Effector memory CD4-positive, alpha-beta T cell (primary cell): ENCODE data around the gene PCSK2.

Source experiments
- DNase-seq, 3 donors: peaks; one replicate each; pipeline ENCODE4 v3.0.0-alpha.2; 2020
- H3K27ac ChIP-seq: 2 replicates; pipeline ENCODE4 v1.7.0; 2013; ENCODE audit warnings: mild to moderate bottlenecking, low read length, moderate library complexity; ENCODE audit not compliant: insufficient read depth, poor library complexity, severe bottlenecking
- H3K27me3 ChIP-seq: replicated peaks from 2 replicates; pipeline ENCODE4 v1.7.0; 2013; ENCODE audit warnings: mild to moderate bottlenecking, low read length; ENCODE audit not compliant: insufficient read depth, control insufficient read depth, poor library complexity, severe bottlenecking
- H3K36me3 ChIP-seq: 2 replicates; pipeline ENCODE4 v1.7.0; 2013; ENCODE audit warnings: mild to moderate bottlenecking, low read length, moderate library complexity; ENCODE audit not compliant: control insufficient read depth, insufficient read depth
- H3K4me1 ChIP-seq: 2 replicates; pipeline ENCODE4 v1.7.0; 2013; ENCODE audit warnings: low read length, mild to moderate bottlenecking; ENCODE audit not compliant: control insufficient read depth, insufficient read depth, poor library complexity, severe bottlenecking
- H3K4me3 ChIP-seq: 2 replicates; pipeline ENCODE4 v1.7.0; 2013; ENCODE audit warnings: low read length, low read depth, mild to moderate bottlenecking; ENCODE audit not compliant: insufficient read depth, poor library complexity, severe bottlenecking
- H3K9me3 ChIP-seq: 2 replicates; pipeline ENCODE4 v1.7.0; 2013; ENCODE audit warnings: mild to moderate bottlenecking, low read length, moderate library complexity; ENCODE audit not compliant: control insufficient read depth

PCSK2 gene

DNA sequence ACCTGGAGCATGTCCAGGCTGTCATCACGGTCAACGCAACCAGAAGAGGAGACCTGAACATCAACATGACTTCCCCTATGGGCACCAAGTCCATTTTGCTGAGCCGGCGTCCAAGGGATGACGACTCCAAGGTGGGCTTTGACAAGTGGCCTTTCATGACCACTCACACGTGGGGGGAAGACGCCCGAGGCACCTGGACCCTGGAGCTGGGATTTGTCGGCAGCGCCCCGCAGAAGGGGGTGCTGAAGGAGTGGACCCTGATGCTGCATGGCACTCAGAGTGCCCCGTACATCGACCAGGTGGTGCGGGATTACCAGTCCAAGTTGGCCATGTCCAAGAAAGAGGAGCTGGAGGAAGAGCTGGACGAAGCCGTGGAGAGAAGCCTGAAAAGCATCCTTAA, 254.8 kb downstream of the PCSK2 start:
- H3K4me3 ChIP-seq, result no peak overlapping the region
- no peak overlapping the region for H3K27ac ChIP-seq

DNA sequence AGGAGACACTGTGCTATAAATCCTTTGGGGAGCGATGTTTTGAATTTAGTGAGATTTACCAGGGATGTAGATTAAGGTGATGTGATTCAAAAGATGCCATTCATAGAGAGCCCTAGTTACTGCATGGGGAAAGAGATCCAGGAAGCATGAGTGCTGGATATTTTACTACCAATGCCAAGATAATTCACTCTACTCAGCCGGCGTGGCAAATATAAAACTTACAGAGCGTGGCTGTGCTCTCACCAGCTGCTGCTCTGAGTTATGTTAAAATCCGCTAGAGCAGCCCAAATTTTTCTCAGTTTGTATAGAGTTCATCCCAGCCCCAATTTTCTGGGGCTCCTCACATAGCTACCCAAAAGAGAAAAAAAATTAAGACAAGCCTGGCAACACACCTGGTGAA, 255.7 kb downstream of the PCSK2 start:
- Histone ChIP-seq H3K4me1 (no peaks in the 10 kb centered on the region), H3K27me3 (no peaks in the 10 kb centered on the region), H3K4me3 (no peak overlapping the region), H3K27ac (no peak overlapping the region), H3K36me3 (no peaks in the 10 kb centered on the region), H3K9me3 (no peaks in the 10 kb centered on the region)
- no peak for DNase-seq

More for the DNA sequence above, 254.8 kb downstream of the PCSK2 start:
- Histone ChIP-seq H3K27me3 (no peaks in the 10 kb centered on the region), H3K9me3 (no peaks in the 10 kb centered on the region), H3K4me1 (no peaks in the 10 kb centered on the region), H3K36me3 (no peaks in the 10 kb centered on the region)
- DNase-seq, result no peak

DNA sequence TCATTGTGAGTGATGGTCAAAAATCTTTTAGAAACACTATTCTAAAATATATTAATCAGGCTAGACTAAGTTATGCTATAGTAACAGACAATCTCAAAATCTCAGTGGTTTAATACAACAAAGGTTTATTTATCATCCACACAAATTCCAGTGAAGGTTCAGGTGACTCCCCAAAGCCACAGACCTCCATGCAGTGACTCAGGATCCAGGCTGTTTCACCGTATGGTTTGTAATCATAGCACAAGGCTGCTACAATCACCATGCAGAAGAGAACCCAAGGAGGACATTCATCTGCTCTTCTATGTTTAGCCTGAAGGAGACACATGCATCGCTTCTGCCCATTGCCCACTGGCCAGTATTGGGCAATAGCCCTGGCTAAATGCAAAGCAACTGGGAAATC, 258.2 kb downstream of the PCSK2 start:
- H3K27ac ChIP-seq, result no peak overlapping the region
- no peaks in the 10 kb centered on the region for H3K4me1 ChIP-seq
- no peaks in the 10 kb centered on the region for H3K9me3 ChIP-seq
- H3K4me3 ChIP-seq, result no peak overlapping the region
- H3K36me3 ChIP-seq, result no peaks in the 10 kb centered on the region
- DNase-seq, result no peak
- H3K27me3 ChIP-seq, result no peaks in the 10 kb centered on the region

DNA sequence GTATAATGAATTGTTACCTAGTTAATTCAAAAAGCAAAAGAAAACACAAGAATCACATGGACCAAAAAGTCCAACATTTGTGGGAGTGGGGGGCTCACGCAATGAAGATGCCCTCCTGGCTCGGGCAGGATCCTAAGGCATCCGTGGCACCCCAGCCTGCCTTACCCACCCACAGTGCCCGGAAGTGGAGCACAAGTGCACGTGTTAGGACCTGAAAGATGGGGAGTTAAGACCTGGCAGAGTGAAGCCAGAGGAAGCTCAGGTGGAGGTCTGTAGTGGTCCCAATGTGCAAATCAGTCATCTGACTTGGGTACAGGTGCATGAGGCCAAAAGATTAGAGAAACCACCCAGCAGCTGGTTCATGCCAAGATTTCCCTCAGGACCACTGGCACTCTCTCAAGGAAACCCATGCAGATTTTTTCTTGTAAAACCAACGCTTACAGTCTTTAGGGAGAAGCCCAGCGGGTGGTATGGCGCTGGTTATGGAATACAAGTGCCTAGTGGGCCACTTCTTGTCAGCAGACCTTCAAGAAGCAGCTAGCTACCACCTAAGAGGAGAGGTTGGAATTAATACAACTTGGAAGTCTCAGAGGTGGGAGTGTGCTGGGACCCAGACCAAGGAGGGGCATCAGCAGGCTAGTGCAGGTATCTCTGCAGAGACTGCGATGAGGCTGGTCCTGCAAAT, 262.2 kb downstream of the PCSK2 start:
- Histone ChIP-seq H3K9me3 (no peaks in the 10 kb centered on the region), H3K27me3 (no peaks in the 10 kb centered on the region), H3K4me3 (no peak overlapping the region), H3K4me1 (no peaks in the 10 kb centered on the region), H3K27ac (no peak overlapping the region), H3K36me3 (no peaks in the 10 kb centered on the region)
- no peak for DNase-seq

DNA sequence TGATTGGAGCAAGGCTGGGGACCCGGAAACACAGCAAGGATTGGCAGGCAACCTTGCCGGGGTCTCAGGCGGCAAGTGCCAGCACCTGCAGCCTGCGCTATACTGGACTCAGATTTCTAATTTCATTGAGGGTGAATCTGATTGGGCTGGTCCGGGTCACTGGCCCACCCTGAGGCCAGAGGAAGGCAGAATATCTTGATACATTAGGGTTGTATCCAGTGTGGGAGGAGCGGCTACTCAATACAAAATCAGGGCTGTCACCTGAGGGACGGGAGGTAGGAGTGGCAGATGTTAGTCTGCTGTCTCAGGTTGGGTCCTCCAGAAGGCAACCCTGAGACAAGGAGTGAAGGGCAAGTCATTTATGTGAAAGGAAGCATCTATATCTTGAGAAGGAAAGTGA, 263.7 kb downstream of the PCSK2 start:
- H3K36me3 ChIP-seq, result no peaks in the 10 kb centered on the region
- no peaks in the 10 kb centered on the region for H3K27me3 ChIP-seq
- DNase-seq, result no peak
- no peak overlapping the region for H3K4me3 ChIP-seq
- H3K4me1 ChIP-seq, result no peaks in the 10 kb centered on the region
- H3K9me3 ChIP-seq, result no peaks in the 10 kb centered on the region
- H3K27ac ChIP-seq, result no peak overlapping the region

DNA sequence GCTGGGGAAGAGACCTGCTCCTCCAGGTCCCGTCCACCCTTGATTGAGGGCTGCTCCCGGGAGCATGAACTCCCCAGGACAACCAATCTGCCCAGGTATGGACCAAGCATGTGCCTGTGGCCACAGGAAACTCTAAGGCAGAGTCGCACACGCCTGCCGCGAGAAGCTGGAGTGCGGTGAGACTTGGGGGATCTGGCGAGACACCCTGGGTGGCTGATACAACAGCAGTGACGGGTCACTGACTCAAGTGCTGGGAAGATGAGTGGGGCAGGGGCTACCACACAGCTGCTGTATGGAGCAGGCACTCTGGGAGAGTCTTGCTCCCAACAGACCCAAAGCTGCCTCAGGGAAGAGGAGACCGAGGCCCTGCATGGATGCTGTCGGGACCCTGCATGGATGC, 264.2 kb downstream of the PCSK2 start:
- Histone ChIP-seq H3K4me3 (no peak overlapping the region), H3K27ac (no peak overlapping the region)
- no peak for DNase-seq

DNA sequence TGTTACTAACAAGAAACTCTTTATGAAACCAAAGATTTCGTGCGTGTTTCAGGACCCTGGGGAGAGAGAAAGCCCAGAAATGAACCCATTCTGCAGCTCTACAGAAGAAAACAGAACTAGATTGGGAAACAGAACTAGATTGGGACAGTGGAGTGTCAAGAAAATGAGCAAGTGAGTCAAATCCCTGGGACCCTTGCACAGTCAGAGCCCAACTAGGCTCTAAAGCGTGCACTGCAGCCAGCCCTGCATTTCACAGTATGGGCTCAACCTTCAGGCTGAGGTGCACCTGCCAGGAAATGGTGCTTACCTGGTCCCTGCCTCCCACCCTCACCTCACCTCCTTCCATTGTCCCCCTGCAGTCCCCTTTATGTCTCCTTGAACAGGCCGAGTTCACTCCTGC, 264.6 kb downstream of the PCSK2 start:
- no peak overlapping the region for H3K4me3 ChIP-seq
- no peaks in the 10 kb centered on the region for H3K9me3 ChIP-seq
- H3K4me1 ChIP-seq, result no peaks in the 10 kb centered on the region
- no peaks in the 10 kb centered on the region for H3K27me3 ChIP-seq
- DNase-seq, result no peak
- H3K27ac ChIP-seq, result no peak overlapping the region
- H3K36me3 ChIP-seq, result no peaks in the 10 kb centered on the region

More for the DNA sequence above, 264.2 kb downstream of the PCSK2 start:
- Histone ChIP-seq H3K4me1 (no peaks in the 10 kb centered on the region), H3K9me3 (no peaks in the 10 kb centered on the region), H3K36me3 (no peaks in the 10 kb centered on the region), H3K27me3 (no peaks in the 10 kb centered on the region)

DNA sequence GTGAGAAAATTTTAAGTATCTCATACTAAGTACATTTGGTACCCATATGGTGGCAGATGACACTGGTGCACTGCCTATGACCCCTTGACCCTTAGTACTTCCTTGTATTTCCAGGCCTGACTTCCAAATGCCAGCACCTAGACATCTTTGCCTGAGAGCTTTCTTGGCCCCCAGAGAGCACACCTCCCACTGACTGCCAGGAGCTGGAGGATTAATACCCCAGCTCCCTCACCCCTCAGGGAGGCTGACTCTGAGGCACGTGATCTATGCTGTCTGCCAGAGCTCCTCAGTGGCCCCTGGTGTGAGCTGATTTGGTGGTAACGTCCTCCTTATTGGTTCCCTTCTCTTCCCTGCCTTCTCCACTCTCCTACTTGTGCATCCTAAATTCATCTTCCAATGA, 266.3 kb downstream of the PCSK2 start:
- H3K4me3 ChIP-seq, result no peak overlapping the region

DNA sequence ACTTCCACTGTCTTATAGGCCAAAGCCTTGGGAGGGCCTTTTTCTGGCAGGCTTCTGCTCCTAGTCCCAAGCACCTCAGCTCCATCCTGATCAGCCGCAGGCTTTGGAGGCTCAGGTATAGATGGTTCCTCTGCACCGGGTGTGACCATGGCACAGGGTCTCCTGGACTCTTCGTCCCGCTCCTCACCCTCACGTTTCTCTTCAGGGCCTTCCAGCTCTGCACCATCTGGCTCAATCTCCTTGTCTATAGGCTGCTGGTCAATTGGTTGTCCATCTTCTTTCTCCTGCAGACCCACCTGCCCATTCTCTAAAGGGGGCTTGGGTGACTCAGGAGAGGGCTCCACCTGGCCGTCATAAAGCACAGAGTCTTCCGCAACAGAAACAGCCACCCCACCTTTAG, 267.4 kb downstream of the PCSK2 start:
- DNase-seq, result no peak
- no peaks in the 10 kb centered on the region for H3K36me3 ChIP-seq
- H3K4me3 ChIP-seq, result no peak overlapping the region
- no peak overlapping the region for H3K27ac ChIP-seq
- no peaks in the 10 kb centered on the region for H3K4me1 ChIP-seq
- no peaks in the 10 kb centered on the region for H3K27me3 ChIP-seq
- no peaks in the 10 kb centered on the region for H3K9me3 ChIP-seq

More for the DNA sequence above, 266.3 kb downstream of the PCSK2 start:
- Histone ChIP-seq H3K36me3 (no peaks in the 10 kb centered on the region), H3K27me3 (no peaks in the 10 kb centered on the region), H3K4me1 (no peaks in the 10 kb centered on the region), H3K27ac (no peak overlapping the region), H3K9me3 (no peaks in the 10 kb centered on the region)
- DNase-seq, result no peak

DNA sequence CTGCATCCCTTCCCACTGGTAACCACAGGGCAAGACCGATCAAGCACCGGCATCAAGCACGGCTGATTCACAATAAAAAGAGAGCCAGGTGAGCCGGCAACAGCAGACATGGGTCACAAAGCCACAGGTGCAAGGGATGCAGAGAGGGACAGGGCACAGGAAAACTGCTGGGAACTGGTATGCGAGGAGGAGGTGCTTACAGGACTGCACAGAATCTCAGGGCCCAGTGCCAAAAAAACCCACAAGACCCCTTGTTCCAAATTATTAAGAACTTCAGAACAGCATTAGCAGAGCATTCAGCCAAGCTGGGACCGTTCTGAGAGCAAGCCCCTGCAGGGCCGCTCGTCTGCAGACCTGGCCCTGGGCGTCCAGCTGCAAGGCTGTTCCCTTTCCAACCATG, 269.0 kb downstream of the PCSK2 start:
- H3K9me3 ChIP-seq, result no peaks in the 10 kb centered on the region
- no peaks in the 10 kb centered on the region for H3K27me3 ChIP-seq
- no peak for DNase-seq
- no peak overlapping the region for H3K4me3 ChIP-seq
- H3K4me1 ChIP-seq, result no peaks in the 10 kb centered on the region
- H3K27ac ChIP-seq, result no peak overlapping the region
- no peaks in the 10 kb centered on the region for H3K36me3 ChIP-seq
